EL (cell line): ENCODE results near the gene TAS2R60.
"Not testable (repeated sequence)": the region's sequence is repeated elsewhere in the genome, so short reads cannot be mapped to it uniquely, and the experiment has no call there.

Experiments
- DNase-seq: peaks from one replicate; pipeline ENCODE4 v3.0.0-alpha.2; 2016

Gene TAS2R60

GRCh38 chr7:143479055-143479766, 36.0 kb downstream of the TAS2R60 start:
- DNase-seq = no peak

- DNase-seq = peak; percentile 18
These were observed 37.2 kb downstream of the TAS2R60 start for GRCh38 chr7:143480501-143480900.

GRCh38 chr7:143484119-143484518, 40.9 kb downstream of the TAS2R60 start:
- no peak for DNase-seq

- DNase-seq = no peak
These were observed 41.8 kb downstream of the TAS2R60 start for GRCh38 chr7:143485094-143485493.

DNA sequence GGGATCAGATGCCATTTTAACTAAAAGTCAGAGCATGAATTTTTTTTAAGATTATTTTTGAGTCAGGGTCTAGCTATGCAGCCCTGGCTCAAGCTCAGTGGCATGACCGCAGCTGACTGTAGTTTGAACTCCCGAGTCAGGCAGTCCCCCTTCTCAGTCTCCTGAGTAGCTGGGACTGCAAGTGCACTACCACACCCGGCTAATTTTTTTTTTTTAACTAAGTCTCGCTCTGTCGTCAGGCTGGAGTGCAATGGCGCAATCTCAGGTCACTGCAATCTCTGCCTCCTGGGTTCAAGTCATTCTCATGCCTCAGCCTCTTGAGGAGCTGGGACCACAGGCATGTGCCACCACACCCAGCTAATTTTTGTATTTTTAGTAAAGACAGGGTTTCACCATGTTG, 42.2 kb downstream of the TAS2R60 start:
- DNase-seq = peak; percentile 67

GRCh38 chr7:143486266-143486665, 43.0 kb downstream of the TAS2R60 start:
- DNase-seq = not testable (repeated sequence)

GRCh38 chr7:143487061-143487460, 43.8 kb downstream of the TAS2R60 start:
- no peak for DNase-seq

GRCh38 chr7:143487566-143487965, 44.3 kb downstream of the TAS2R60 start:
- peak; percentile 56 for DNase-seq

- DNase-seq = peak; percentile 25
These were observed 47.6 kb downstream of the TAS2R60 start for GRCh38 chr7:143490717-143491306.

DNA sequence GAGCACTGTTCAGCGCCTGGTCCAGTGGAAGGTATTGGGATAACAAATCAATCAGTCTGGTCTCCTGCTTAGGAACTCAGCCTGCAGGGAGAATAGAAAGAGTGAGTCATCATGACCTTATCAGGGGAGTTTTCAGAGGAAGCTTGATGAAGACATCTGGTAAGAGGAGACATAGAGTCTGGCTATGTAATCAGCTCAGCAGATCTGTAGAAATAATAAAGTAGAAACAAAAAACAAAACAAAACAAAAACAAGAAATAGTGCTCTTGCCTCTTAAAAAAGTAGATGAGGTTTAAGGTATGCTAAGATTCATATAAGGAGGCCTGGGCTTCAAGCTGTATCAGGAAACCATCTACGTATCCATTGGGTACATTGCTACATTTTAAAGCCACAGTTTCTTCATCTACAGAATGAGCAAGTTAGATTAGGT, 48.8 kb downstream of the TAS2R60 start:
- peak; percentile 82 for DNase-seq

DNA sequence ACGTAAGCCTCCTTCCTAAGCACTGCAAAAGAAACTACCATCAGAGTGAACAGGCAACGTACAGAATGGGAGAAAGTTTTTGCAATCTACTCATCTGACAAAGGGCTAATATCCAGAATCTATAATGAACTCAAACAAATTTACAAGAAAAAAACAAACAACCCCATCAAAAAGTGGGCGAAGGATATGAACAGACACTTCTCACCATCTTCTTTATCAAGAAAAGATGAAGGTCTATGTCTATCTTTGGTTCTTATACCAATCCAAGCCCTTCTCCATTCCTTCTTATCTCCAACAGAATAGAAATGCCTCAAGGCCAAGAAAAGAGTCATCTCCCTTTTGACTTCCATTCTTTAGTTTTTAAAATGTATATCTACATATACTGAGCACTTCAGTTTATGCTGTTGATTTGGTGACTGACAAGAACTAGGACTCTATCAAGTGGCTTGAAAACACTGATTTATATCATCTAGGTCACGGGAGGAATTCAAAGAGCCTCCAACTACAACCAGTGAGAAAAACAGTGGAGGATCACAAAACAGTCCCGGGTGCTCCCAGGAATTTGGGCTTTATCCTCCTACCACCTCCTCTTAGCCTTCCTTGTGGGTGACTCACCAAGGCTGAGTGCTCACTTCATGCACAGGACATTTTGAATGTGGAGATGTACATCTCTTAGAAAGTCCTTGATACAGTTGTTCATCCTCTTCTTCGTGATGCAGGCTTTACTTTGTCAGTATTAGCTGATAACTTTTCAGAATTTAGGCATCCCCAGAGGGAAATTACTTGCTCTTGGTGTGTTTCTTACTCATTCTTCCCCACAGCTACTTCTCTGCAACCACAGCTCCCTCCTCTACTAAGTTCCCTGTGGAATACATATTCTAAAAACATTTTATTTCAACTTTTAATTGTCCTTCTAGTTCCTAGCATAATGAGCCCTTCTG, 49.8 kb downstream of the TAS2R60 start:
- peak; percentile 72 for DNase-seq

DNA sequence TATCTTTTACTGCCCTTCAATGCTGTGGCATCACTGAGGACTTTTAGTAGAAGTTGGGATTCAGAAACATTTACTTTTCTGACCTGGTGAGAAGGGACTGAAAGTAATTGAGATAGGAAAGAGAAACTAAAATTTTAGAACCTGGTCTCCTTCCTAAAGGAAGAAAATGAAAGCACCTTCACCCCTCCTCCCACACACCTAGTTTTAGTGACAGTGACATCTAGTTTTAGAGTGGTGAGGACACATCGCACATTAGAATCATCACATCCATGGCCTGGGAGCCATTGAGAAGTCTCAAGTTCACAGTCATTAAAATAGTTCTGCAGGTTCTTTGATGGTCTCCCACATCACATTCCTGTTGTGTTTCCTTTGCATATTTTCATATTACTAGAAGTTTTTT, 50.5 kb downstream of the TAS2R60 start:
- DNase-seq = no peak
